LNCAP (cell line): ENCODE data around the gene BAZ2B.

Experiments used
- TF ChIP-seq, protein P1 (sequence below): fragments of 450-650 bp; IDR thresholded peaks from 2 replicates; pipeline ENCODE4 v1.5.1; 2017; ENCODE audit warnings: mild to moderate bottlenecking

The BAZ2B gene

DNA sequence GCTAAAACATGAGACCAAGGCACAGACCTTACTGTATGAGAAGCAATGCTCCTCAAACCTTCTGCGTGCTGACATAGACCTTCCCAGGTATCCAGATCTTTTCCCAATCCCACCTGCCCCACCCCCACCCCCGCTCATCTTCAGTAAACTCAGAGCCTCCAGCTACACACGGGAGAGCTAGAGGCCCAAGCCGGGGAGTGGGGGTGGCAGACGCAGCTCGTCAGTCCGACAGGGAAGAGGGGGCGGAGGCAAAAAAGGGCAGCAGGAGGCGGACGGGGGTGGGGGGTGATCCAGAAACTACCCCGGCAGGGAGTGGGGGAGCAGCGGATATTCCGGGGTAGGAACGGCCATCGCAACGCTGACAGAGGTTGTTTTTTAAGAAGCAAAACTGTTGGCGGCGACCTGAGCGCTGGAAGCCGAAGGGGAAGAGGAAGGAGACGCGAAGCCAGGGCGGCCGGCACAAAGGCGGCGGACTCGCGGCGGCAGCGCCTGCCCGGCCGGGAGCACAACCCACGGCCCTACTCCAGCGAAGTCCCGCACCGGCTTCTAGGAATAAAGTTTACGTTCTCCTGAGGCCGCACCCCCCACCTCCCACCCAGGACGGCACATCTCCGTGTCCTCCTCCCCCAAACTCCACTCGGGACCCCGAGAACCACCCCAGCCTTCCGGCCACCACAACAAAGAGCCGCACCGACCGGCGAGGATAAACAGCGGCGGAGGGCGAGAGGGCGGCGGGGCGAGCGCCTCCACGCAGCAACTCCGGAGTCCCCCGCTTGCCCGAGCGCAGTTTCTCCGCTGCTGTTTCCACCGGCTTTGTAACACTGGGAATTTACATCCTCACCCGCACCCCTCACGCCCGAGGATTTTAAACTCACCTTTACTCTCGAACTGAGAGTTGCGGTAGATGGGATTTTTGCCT is 722 bp downstream of the BAZ2B start:
- TF ChIP-seq, protein P1, sequence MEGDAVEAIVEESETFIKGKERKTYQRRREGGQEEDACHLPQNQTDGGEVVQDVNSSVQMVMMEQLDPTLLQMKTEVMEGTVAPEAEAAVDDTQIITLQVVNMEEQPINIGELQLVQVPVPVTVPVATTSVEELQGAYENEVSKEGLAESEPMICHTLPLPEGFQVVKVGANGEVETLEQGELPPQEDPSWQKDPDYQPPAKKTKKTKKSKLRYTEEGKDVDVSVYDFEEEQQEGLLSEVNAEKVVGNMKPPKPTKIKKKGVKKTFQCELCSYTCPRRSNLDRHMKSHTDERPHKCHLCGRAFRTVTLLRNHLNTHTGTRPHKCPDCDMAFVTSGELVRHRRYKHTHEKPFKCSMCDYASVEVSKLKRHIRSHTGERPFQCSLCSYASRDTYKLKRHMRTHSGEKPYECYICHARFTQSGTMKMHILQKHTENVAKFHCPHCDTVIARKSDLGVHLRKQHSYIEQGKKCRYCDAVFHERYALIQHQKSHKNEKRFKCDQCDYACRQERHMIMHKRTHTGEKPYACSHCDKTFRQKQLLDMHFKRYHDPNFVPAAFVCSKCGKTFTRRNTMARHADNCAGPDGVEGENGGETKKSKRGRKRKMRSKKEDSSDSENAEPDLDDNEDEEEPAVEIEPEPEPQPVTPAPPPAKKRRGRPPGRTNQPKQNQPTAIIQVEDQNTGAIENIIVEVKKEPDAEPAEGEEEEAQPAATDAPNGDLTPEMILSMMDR, result no peak

DNA sequence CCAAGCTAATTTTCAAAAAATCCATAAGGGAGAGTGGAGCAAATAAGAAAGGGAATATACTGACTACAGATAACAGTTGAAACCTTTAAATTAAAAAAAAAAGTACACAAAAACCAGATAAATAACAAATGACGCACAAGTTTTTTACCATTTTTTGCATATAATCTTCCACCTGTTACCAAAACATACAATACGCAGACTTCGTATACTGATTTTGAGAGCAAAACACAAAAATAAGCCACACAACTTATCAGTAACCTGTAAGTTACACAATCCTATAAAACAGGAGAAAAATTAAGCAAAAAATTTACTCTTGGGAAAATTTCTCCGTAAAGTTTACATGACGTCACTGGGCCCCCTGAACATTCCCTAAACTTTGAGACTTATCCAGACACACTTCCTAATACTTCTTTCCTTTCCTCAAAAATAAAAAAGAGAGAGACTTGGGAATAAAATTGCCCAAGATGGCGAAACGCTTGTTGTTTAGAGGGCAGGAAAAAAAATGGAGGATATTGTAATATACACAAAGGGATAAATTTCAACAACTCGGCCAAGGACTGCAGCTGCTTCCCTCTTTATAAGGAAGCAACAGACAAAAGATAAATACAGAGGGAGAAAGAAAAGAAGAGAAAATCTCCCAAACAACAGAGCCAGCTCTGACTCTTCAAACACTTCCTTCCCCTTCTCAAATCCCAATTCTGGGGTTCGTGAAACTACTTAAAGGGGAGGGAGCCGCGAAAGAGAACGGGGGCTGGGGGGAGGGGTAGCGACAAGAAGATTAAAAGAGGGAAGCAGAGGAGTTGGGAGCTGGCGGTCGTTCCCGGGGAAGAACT is 1.6 kb downstream of the BAZ2B start:
- TF ChIP-seq, protein P1, result no peak

DNA sequence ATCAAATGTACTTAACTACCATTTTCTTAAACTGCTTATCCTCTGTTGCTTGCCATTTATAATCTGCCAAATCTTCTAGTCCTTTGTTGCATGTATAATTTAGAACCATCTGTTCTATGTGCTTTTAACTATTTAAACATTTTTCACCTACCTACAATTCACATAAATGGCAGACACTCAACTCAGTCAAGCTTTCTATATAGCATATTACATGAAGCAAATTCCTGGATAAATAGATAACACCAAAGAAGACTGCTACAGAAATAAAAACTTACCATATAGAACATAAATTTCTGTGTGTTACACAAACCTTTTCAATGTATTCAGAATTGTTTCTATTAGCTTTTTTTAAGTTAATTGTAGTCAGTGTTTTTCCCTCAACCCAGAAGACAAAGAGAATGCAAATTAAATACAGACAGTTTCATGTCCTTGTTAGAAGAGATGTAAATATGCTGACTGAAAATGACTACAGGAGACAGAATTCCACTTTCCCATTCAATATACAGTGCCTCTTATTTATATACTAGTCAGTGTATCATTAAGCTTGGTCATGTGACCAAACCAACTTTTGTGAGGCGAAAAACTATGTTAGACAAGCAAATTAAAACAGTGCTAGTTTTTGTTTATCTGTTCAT is 2.6 kb downstream of the BAZ2B start:
- TF ChIP-seq, protein P1, result no peak

DNA sequence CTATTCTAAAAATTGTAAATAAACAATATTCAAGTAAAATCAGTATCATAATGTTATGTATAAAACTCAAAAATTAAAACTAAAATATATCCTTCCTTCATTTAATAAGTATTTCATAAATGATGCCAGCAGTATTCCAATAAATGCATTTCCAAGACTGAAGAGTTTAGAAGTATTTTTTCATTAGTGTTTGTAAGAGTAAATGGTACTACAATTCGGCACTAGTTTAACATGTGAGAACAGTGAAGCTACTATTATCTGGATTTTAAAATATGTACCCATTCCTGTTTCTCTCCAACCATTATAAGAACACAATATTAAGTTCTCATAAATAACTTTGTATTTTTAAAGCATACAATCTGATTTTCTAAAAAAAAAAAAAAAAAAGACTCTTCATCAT is 3.3 kb downstream of the BAZ2B start:
- TF ChIP-seq, protein P1, result no peak

DNA sequence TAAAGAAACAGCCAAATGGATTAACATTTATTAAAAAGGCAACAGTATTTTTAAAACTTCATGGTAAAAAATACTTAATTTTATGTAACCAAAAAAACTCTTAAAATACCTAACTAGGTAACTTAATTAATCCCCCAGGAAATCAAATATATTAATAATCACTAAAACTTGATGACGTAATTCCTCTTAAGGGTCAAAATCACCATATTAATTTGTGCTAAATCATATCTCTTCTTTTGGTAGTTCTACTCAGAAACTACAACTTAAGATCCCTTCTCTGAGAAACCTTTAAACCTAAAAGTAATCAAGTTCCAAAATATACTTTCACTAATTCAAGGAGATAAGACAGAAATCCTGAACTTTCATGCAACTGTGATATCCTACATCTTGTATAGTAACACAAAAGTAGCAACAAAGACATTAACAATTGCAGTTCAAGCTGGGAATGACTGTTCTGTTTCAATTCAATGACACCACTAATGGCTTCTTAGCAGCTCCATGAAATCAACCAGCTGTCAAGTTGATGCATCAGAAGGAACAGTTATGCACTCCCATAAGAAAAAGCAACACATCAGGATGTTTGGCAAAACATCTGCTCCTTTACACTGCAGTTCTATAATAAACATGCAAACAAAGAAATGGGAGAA is 4.0 kb downstream of the BAZ2B start:
- TF ChIP-seq, protein P1, result no peak

DNA sequence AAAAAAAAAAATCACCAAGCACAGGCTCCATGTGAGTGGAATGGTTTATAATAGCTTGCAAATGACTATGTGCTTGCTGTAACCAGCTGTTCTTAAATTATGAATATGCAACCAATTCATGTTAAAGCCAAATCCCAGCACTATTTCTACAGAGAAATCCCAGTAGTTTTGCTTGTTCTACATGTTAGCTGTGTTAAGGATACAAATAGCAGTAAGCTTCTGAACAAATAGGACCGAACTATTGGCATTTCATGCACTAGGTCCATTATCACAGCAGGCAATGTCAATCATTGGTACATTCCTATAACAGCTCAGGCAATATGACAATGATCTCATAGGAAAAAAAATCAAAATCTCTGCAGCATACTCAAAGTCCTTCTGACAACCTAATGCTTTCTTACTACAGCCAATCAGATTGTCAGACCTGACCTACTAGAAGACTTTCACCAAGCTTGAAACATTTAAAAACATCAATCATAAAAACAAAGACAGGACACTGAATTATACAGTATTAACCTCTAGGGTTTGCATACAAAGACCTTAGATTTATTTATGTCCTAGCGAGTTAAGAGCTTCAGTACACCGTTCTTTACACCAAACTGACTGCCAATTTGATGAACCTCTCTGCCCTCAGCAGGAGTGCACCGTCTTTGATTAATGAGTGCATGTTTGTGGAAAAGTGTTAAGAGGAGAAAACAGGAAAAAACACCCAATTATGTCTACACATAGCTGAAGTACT is 6.4 kb downstream of the BAZ2B start:
- TF ChIP-seq, protein P1, result no peak
